HG03108 (cell line): ENCODE measurements around the gene IFI27L1.
A peak's percentile ranks its signal among the peaks of the same experiment; 100 is the strongest.

Source experiments
- ATAC-seq: cut with Tn5 transposase; IDR thresholded peaks from one replicate; pipeline ENCODE4 v1.9.1; 2021; ENCODE audit warnings: moderate library complexity; ENCODE audit not compliant: unreplicated experiment

IFI27L1 gene, protein sequence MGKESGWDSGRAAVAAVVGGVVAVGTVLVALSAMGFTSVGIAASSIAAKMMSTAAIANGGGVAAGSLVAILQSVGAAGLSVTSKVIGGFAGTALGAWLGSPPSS

DNA sequence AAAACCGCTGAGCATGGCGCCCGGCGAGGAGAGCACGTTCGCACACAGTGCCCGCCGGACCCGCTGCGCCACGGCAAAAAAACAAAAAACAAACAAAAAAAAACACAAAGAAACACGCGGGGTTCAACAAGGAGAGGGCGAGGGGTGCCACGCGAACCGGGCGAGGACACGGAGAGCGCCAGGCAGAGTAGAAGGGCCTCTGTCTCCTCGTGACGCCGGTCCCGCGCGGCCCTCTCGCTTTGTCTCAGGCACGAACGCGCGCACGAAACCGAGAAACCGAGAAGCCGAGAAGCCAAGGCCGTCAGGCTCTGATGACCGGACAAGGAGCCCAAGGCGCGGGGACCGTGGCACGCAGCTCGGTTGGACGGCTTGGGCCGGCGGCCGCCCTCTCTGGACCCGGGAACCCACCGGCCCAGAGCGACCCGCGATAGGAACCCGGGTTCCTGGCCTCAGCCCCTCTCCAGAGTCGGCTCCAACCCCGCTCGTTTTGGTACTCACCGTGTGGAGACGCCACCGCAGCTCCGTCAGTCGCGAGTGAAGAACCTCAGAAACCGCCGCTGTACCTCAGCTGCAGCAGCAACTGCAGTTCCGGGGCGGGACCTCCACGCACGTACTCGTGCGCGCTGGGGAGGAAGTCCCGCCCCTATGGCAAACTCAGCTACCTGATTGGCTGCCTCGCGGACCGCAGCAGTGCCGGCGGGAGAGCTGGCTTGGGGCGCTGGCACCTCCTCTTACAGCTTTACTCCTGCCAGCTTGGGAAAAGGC, at the start of gene IFI27L1, which contains the start of gene DDX24:
IFI27L1 (plus strand) TSS at position 690 of the 765 bp plus-strand sequence. CDS start 15,628 bp downstream, outside the sequence.
DDX24 (minus strand) TSS at position 582 of the 765 bp plus-strand sequence. CDS start 1,460 bp downstream, outside the sequence.
- peak; percentile 99 for ATAC-seq

DNA sequence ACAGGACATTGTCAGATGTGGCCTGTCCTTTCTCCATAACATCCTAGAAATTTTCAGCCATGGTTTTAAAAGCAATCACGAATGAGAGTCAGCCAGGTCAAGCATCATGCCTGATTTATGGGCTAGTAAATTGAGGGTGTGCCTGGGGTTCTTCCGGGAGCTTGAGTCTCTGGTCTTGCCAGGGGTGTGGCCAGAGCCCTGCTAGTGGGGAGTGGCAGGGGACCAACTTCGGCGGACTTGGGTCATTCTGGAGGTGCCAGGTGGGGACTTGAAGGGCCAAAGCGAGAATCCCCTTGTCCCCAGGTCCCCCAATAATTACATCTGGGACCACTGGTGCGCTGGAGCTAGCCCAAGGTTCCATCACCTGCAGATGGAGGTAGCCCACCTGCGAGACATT, 49.2 kb upstream of the IFI27L1 start:
- ATAC-seq: no peak

DNA sequence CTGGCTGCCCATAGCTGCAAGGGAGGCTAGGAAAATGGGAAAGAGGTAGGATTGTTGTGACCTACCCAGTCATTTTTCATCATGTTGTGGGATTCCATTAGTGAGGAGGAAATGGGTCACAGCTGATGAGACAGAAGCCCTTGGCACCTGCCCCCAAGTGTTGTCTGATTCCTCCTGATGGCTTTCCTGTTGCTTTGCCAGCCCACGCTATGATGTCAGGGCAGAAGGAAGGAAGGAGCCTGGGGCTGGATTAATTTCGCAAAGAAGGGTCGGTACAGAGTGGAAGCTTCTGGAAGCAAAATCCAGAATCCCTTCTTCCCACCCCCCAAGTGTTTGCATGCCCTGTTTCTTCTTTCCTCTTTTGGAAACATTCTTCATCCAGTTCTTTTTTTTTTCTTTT, 46.2 kb upstream of the IFI27L1 start:
- ATAC-seq: no peak

DNA sequence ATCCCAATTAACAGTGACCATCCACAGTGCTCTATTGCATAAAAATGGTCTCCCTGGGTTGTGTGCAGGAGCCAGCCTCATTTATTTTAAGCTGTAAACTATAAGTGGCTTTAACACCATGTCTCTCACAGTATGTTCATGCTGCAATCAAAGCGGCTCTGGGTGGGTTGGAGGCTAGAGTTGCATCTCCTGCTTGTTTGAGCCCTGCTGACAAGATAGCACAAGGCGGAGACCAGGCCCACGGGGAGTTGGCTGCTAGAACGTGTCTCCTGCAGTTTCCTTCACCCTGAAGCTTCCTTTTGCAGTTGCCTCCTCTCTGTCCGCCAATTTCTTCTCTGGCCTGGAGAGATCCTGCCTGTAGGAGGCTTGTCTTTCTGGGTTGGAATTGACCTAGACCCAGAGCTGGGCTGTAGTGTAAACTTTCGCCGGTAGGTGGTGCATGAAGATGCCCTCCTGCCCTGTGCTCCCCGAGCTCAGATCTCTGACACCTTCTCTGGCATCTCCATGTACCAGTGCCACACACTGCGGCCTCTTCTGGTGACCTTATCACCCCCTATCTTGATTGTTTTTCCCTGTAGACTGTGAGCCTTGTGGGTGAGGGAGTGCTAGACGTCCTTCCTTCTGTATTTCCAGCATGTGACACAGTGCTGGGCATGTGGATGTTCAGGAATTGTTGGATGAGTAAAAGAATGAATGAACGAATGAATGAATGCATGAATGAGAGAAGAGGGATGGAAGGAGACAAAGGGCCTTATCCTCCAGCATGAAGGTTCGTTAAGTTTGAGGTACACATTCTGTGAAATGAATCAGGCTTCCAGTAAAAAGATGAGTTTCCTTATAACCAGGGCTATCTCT, 44.6 kb upstream of the IFI27L1 start:
- ATAC-seq: peak; percentile 86

DNA sequence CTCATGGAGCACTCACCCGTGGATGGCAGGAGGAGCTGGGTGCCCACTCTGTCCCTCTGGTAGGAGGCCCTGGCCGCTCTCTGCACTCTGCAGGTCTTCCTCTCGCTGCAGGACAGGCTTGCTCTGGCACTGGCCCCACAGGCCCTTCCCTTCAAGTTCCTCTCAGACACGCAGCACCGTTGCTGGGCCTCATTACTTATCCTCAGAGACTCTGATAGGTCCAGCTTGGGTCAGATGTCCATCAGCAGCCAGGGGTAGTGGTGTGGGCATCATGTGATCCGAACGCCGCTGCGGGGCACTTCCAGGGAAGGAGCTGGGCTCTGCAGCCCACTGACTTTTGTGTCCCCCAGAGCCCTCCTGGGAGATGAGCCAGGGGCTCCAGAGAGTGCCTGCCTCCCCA, 43.2 kb upstream of the IFI27L1 start:
- no peak for ATAC-seq

DNA sequence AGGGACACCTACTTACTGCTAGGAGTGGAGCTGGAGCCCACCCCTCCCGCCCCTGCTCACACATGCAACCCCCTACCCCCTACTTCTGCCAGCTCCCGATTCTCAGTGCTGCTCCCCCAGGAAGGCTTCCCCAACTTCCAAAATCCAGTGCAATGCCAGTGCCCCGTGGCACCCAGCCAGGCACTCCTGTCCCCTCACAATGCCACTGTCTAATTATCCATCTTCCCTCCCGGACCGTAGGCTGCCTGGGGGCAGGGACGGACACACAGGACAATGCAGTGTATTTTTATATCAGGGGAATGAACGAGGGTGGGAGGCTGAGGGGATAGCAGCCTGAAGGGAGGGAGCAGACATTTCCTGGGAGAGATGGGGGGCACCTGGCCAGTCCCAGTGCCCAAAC, 42.6 kb upstream of the IFI27L1 start:
- ATAC-seq: no peak

DNA sequence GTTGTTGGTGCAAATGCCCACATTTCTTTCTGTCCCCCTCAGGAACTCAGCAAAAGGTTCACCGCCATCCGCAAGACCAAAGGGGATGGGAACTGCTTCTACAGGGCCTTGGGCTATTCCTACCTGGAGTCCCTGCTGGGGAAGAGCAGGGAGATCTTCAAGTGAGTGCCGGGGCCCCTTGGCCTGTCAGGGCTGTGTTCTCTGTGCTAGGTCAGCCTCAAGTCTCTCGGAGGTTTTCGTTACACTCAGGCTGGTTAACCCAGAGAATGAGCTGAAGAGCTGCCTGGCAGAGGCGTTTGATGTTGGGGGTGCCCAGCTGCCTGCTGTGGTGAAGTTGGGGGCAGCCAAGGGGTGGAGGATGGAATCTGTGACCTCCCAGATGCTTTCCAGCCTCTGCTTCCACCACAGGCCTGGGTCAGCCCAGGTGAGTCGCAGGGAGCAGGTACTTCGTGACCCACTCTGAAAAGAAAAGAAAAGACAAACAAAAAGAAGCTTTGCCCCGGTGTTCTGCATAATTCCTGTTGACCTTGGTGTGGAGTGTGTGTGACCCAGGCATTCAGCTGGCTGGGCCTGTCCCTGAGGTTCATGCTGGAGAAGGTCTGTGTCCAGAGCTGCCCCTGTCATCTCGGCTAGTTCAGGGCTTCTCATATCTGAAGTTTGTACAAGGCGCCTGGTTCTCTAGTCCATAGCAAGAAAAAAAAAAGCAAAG, 42.0 kb upstream of the IFI27L1 start:
- ATAC-seq: no peak

DNA sequence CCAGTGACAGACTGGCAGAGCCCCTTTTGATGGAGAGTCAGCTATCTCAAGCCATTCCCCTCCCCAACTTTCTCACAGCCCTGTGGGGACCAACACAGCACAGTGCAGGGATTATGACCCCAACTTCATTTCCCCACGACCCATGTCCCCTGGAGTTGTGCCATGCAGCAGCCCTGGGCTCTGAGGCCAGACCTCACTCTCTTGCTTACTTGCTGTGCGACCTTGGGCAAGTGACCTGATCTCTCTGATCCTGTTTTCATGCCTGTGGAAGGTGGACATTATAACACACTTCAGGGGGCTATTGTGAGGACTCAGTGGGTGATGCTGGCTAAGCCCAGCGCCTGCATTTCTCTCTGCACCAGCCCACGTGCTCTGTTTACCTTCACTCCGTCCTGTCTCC, 40.9 kb upstream of the IFI27L1 start:
- no peak for ATAC-seq

DNA sequence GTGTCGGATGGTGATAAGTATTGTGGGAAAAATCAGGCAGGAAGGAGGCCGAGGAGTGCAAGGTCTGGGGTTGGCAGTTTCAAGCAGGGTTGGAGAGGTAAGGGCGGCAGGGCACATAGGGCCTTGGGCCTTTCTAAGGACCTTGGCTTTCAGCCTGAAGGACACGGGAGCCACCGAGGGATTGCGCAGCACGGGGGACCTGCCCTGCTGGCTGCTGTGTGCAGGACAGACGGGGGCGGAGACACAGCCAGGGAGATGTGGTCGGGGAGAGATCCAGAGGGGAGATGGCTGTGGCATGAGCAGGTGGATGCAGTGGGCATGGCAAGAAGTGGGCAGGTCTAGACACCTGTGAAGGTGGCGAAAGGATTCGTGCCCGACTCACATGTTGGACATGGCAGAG, 40.3 kb upstream of the IFI27L1 start:
- no peak for ATAC-seq

DNA sequence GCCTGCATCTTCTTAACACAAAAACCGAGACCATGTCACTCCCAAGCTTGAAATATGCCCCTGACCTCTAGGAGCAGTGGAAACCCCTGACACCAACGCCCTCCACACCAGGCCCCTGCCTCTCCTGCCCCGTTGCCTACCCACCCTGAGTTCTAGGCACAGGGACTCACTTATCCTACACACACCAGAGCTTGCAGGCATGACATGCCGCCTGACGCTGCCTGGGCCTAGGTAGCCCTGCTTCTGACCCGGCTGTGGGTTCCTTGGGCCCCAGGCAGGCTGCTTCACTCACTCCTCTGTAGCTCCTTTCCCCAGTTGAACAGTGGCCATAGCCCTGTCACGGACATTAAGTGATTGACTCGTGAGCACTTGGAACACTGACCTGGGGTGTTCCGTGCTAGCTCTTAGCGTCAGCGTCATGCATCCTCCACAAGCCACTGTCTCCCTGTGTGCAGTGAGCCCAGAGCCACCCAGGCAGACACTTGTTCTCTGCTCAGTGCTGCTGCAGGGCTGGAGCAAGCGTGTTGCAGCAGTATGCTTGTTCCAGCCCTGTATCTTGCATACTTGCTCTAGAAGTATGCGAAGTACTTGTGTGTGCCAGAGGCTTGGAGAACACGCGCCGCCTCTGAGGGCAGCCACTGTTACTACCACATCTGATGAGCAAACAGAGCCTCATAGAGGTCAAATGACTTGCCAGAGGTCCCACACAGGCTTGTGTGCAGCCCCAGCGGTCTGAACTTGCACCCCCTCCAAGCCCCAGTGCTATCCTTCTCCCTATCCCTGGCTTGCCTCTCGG, 39.4 kb upstream of the IFI27L1 start:
- no peak for ATAC-seq

DNA sequence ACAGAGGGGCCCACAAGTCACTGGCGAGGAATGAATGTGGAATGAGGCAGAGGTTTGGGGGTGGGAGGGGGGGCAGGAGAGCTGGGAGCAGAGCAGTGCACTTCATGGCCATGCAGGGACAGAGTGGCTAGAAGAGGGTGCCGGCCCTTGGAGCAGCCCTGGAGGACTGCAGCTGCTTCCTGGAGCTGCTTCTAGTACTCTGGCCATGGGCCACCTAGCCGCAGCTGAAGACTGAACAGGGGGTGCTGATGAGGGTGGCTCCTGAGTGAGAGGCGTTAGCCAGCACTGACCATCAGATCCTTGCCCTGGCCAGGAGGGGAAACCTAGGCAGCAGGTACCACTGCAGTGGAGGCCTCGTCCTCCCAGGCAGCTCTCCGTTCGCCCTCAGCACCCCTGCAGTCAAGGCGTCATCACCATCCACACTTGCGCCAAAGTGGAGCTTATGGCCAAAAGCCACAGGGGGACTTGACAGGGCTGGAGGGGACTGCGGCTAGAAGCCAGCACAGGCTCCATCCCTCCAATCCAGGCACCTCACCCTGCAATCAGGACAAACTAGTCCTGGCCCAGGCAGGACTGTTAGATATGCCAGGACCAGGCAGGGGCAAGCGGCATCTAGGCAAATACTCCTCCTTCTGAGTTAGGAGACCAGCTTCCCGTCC, 38.5 kb upstream of the IFI27L1 start:
- no peak for ATAC-seq

DNA sequence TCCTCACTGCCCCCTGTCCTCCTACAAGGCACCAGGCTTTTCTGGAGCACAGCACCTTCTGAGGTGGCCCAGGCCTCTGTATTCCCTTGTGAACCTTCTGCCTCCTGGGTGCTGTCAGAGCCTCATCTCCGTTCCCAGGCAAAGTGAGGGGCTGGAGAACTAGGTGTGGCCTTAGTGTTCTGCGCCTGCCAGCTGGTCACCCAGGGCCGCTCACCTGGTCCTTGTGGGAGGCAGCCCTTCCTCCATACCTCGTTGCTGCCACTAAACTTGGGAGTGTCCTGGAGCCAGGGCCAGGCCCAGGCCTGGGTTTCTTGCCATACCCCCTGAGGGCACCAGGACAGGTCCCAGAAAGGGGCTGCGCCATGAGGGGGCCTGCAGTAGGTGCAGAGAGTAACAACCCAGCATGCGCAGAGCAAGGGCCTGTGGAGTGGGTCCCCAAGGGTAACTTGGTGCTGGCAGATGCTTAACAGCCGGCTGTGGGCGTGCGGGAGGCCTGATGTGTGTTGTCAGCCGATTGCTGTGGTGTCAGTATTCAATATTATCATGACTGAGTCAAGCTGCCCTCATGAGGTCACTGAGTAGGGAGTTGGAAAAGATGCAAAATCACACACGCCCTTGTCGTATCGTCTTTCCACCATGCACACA, 37.9 kb upstream of the IFI27L1 start:
- no peak for ATAC-seq

DNA sequence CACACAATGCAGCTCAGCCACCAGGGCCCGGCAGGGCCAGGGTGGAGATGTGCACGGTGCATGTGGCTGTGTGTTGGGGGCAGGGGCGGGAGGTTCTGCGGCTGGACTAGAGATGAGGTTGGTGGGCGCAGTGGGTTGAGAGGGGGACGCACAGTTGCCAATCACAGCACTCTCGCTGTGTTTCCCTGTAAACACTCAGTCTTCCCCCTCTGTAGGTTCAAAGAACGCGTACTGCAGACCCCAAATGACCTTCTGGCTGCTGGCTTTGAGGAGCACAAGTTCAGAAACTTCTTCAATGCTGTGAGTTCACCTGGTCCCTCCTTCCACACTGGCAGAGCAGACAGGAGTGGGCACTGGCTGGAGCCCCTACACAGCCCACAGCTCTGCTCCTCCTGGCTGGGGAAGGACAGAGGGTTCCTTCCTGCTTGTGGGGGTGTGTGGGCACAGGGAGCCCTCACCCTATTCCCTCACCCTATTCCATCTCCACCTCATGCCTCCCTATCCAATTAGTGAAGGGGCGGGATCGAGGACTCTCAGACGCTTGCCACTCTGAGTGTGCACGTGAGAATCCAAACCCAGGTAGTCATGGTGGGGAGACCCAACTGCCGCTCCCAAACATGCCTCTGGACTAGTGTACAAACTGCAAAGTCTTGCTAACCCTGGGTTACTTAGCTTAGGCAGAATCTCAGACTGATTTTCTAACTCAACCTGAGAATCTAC, 37.2 kb upstream of the IFI27L1 start:
- ATAC-seq: no peak

DNA sequence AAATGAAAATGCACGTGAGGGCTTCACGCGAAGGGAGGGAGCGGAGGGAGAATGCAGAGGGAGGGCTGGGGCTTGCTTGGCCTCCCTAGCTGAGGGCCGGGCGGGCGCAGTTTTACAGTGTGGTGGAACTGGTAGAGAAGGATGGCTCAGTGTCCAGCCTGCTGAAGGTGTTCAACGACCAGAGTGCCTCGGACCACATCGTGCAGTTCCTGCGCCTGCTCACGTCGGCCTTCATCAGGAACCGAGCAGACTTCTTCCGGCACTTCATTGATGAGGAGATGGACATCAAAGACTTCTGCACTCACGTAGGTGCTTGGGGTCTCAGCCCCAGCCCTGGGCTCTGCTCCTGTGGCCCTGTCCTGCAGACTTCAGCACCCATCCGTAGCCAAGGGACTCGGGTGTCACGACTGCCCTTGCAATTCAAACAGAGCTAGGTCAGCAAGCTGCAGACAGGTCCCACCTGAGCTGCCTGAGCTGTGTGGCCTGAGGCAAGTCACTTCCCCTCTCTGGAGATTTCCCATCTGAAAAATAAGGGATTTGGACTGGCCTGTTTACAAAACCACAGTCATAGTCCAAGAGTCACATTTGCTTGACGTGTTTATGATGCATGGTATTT, 36.5 kb upstream of the IFI27L1 start:
- no peak for ATAC-seq

DNA sequence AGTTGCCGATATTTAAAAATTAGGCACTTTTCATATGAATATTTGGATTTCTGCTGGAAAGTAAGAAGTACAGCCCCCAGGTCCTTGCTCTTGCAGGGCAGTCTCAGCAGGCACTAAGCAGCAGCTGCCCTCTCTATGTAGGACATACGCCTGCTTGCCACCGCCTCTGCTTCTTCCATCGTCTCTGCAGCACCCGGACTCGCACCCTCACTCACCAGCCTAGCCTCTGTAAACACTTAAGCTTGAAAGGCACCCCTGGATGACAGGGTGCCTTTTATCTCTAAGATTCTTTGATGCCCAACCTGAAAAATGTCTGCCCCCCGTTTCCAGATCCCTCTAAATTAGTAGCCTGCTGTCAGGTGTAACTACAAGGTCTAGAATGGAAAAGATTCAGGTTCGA, 36.0 kb upstream of the IFI27L1 start:
- ATAC-seq: no peak

DNA sequence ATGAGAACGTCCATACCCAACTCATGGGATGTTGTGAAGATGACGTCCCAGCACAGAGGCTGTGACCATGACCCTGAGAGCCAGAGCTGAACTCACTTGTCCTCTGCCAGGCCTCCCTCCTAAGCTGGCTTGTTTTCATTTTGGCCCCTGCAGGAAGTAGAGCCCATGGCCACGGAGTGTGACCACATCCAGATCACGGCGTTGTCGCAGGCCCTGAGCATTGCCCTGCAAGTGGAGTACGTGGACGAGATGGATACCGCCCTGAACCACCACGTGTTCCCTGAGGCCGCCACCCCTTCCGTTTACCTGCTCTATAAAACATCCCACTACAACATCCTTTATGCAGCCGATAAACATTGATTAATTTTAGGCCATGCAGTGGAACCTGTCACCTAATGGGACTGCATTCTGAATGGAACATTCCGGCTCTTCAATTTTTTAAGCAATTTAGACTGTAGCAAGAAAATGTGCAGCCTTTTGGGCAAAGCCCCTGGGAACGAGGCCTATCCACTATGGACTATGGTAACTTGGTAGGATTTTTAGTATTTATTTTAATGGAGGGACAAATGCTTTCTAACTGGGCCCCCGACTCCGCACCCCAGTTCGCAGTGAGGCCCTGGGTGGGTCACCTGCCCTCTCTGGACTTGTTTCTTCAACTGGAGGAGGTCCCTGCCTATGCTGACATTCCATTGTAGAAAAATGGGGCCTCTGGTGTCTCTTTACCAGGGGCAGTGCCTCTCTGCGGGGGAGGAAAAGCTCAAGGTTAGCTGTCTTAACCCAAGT, 35.4 kb upstream of the IFI27L1 start:
- ATAC-seq: no peak

DNA sequence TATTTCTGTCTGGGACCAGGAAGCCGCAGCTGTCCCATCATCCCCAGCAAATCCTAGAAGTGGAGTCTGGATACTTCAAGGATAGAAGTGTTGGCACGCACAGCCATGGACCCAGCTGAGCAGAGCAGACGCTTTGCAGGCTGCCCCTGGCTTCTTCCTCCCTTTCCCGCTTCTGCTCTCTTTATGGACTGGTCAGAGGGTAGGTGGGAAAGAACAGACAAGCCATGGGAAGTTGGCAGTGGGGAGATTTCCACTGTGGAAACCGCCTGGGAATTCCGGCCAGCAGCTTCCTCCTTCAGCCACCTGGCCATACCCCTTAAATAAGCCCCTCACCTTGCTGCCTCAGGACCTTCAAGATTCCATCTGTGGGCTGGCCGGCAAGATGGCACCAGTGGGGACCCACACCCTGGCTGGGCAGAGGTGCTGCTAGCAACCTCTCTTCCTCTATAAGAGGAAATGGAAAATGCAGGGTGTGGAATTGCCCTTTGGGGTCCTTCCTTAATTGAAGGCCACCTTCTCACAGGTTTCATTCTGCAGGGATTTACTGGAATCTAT, 34.3 kb upstream of the IFI27L1 start:
- ATAC-seq: no peak
